Metanephros (tissue), 2 donors: ENCODE data around the gene GOLGA6C. TPM values are rescaled to one million over a fixed set of nuclear protein-coding genes. Genes with fewer than 3 reads are reported as not detected.

Source experiments
- small RNA-seq: library from RNA; depleted of rRNA; stranded (forward); fragments of <200 nt; gene quantifications from one replicate; pipeline ENCODE3, GENCODE V24; 2014; ENCODE audit warnings: low replicate concordance
- total RNA-seq: library from RNA; depleted of rRNA; stranded (reverse); fragments of >200 nt; gene quantifications from one replicate; pipeline ENCODE4 v1.2.3, GENCODE V29; 2014

The GOLGA6C gene, protein sequence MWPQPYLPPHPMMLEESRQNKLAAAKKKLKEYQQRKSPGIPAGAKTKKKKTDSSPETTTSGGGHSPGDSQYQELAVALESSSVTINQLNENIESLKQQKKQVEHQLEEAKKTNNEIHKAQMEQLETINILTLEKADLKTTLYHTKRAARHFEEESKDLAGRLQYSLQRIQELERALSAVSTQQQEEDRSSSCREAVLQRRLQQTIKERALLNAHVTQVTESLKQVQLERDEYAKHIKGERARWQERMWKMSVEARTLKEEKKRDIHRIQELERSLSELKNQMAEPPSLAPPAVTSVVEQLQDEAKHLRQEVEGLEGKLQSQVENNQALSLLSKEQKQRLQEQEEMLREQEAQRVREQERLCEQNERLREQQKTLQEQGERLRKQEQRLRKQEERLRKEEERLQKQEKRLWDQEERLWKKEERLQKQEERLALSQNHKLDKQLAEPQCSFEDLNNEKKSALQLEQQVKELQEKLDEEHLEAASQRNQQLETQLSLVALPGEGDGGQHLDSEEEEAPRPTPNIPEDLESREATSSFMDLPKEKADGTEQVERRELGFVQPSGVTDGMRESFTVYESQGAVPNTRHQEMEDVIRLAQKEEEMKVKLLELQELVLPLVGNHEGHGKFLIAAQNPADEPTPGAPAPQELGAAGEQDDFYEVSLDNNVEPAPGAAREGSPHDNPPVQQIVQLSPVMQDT
- not detected for total RNA-seq

DNA sequence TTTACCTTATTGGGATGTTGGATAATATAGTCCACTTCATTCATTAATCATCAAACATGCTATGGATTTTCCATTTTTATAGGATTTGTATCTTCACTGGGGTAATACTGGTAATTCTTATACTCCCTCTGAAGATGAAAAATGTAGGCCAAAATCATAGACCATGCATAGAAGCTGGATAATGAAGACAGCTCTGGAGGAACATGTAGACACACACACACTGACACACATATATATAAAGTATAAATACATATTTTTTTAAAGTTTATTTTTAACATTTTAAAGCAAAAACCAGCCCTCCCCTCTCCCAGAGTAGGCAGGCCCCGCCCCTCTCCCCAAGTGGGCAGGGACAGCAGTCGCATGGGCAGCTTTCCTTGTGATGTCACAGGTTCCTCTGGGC lies at the start of gene GOLGA6C:
Gene GOLGA6C (plus strand): TSS at position 301 of the 400 bp plus-strand sequence. CDS start 265 bp downstream, outside the sequence.

GRCh38 chr15:75282572-75282971 lies 24.4 kb downstream of the GOLGA6C start, which contains the start of gene GOLGA6D:
Gene GOLGA6D, plus strand, starts transcription at chr15:75282835. Its CDS starts 41 bp downstream, at chr15:75282876.

Small RNA genes within 50 kb of the gene (small RNA-seq; reads per million reads assigned to genes)
- gene AC068338.1: not detected
- not detected for gene RN7SL327P
- not detected for gene RN7SL489P

Other genes with a start within 250 kb of the GOLGA6C start
- 21.3 TPM for gene PPCDC, start 234.7 kb upstream of the GOLGA6C start, total RNA-seq
- gene C15orf39, start 56.5 kb upstream of the GOLGA6C start, total RNA-seq: 15.1 TPM
- gene GOLGA6D, start 24.5 kb downstream of the GOLGA6C start, total RNA-seq: not detected
- gene COMMD4, start 77.7 kb downstream of the GOLGA6C start, total RNA-seq: 46.6 TPM
- gene NEIL1, start 88.7 kb downstream of the GOLGA6C start, total RNA-seq: 25.0 TPM
- 186 TPM for gene MAN2C1, start 110.3 kb downstream of the GOLGA6C start, total RNA-seq
- gene SIN3A, start 193.4 kb downstream of the GOLGA6C start, total RNA-seq: 59.6 TPM